A673 (cell line): Measurements from ENCODE around the gene NPVF. TPM values are rescaled to one million over a fixed set of nuclear protein-coding genes. Genes with fewer than 3 reads are reported as not detected.

Experiments
- BruUV-seq: library from RNA; stranded (reverse); fragments of 400-500 nt; replicated peaks from 2 replicates; lab custom pipeline; 2021; lab: Mats Ljungman, UMichigan
- CTCF ChIA-PET: fragments of 300-600 bp; sonication (Branson Sonifier 250); formaldehyde crosslinking; loops from one replicate; lab custom pipeline; 2022; ENCODE audit warnings: antibody characterized with exemption; lab: Charles Lee
- POLR2A ChIA-PET: fragments of 300-600 bp; sonication (Branson Sonifier 250); formaldehyde crosslinking; loops from one replicate; lab custom pipeline; 2022; ENCODE audit warnings: antibody characterized with exemption; ENCODE audit not compliant: low non-redundant PET; lab: Charles Lee
- DNase-seq: peaks from one replicate; pipeline ENCODE4 v3.0.0-alpha.2; 2015; ENCODE audit warnings: low spot score
- H3K27ac ChIP-seq: fragments of 200-600 bp; sonication (generic); 2 replicates; pipeline ENCODE4 v1.5.1; 2016; ENCODE audit warnings: mixed run types, low read depth, mild to moderate bottlenecking, mixed read lengths, antibody characterized with exemption, low read length; ENCODE audit not compliant: poor library complexity, severe bottlenecking
- H3K27me3 ChIP-seq: fragments of 200-600 bp; sonication (generic); replicated peaks from 2 replicates; pipeline ENCODE4 v1.6.1; 2017; ENCODE audit warnings: mixed run types, low read depth, mild to moderate bottlenecking, mixed read lengths, antibody characterized with exemption, low read length; ENCODE audit not compliant: insufficient read depth, poor library complexity
- H3K36me3 ChIP-seq: fragments of 200-600 bp; sonication (generic); 2 replicates; pipeline ENCODE4 v1.6.1; 2016; ENCODE audit warnings: mixed run types, mild to moderate bottlenecking, mixed read lengths, antibody characterized with exemption, low read length; ENCODE audit not compliant: insufficient read depth, poor library complexity, severe bottlenecking
- H3K4me1 ChIP-seq: fragments of 200-600 bp; sonication (generic); 2 replicates; pipeline ENCODE4 v1.6.1; 2017; ENCODE audit warnings: mixed run types, mild to moderate bottlenecking, mixed read lengths, antibody characterized with exemption, low read length; ENCODE audit not compliant: insufficient read depth, poor library complexity, severe bottlenecking
- H3K4me3 ChIP-seq: fragments of 200-600 bp; sonication (generic); 2 replicates; pipeline ENCODE4 v1.5.1; 2016; ENCODE audit warnings: low read depth, mixed run types, mild to moderate bottlenecking, mixed read lengths, low read length; ENCODE audit not compliant: poor library complexity, severe bottlenecking
- H3K9me3 ChIP-seq: fragments of 200-600 bp; sonication (generic); 2 replicates; pipeline ENCODE4 v1.6.1; 2016; ENCODE audit warnings: mixed run types, low read depth, mild to moderate bottlenecking, mixed read lengths, antibody characterized with exemption, low read length; ENCODE audit not compliant: poor library complexity, severe bottlenecking
- EZH2 ChIP-seq: fragments of 200-600 bp; sonication (generic); IDR thresholded peaks from 2 replicates; pipeline ENCODE4 v1.6.1; 2017; ENCODE audit warnings: borderline replicate concordance, low read depth, mild to moderate bottlenecking, mixed read lengths, antibody characterized with exemption, low read length; ENCODE audit not compliant: poor library complexity, severe bottlenecking
- intact Hi-C: fragments of 100-400 bp; cut with micrococcal nuclease; formaldehyde crosslinking; loops from one replicate; pipeline ENCODE4 v1.10.0; 2022; ENCODE audit not compliant: unreplicated experiment
- total RNA-seq: library from RNA; stranded (reverse); gene quantifications from 2 replicates; pipeline ENCODE4 v1.2.3, GENCODE V29; 2021
- TF ChIP-seq, protein P1 (sequence below): fragments of 300-800, 200-600 bp; sonication (generic); conservative IDR thresholded peaks from 2 replicates; pipeline ENCODE4 v1.5.1; 2017; ENCODE audit warnings: low read depth, mild to moderate bottlenecking, antibody characterized with exemption, low read length, moderate library complexity, mixed read lengths

Gene NPVF
- total RNA-seq, 1 experiment from 2014 or later: not detected

DNA sequence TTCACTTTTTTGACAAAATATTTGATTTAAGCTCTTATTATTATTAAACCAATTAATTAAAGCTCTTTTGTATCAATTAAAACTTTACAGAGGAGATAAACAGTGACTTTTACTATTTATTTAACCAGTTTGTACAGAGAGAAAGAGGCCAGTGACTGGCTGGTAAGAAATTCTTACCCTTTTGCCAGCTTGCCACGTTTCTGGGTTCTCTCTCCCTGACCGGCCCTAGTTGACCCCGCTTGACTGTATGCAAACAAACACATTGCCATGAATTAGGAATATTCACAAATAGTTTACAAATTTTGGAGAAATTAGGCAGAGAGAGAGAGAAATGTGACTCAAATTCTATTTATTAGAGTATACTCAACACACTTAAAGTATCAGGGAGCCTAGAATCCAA, 36.2 kb downstream of the NPVF start:
- H3K27me3 ChIP-seq: no peaks in the 10 kb centered on the region
- H3K9me3 ChIP-seq: no peaks in the 10 kb centered on the region
- no TSS peak for BruUV-seq
- no peak overlapping the region for H3K27ac ChIP-seq
- H3K36me3 ChIP-seq: no peaks in the 10 kb centered on the region
- CTCF ChIA-PET: no interaction called here
- H3K4me1 ChIP-seq: no peaks in the 10 kb centered on the region
- intact Hi-C loops: no loop called here
- no peak for DNase-seq
- TF ChIP-seq, protein P1, sequence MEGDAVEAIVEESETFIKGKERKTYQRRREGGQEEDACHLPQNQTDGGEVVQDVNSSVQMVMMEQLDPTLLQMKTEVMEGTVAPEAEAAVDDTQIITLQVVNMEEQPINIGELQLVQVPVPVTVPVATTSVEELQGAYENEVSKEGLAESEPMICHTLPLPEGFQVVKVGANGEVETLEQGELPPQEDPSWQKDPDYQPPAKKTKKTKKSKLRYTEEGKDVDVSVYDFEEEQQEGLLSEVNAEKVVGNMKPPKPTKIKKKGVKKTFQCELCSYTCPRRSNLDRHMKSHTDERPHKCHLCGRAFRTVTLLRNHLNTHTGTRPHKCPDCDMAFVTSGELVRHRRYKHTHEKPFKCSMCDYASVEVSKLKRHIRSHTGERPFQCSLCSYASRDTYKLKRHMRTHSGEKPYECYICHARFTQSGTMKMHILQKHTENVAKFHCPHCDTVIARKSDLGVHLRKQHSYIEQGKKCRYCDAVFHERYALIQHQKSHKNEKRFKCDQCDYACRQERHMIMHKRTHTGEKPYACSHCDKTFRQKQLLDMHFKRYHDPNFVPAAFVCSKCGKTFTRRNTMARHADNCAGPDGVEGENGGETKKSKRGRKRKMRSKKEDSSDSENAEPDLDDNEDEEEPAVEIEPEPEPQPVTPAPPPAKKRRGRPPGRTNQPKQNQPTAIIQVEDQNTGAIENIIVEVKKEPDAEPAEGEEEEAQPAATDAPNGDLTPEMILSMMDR: no peak
- TF ChIP-seq EZH2: no peak
- POLR2A ChIA-PET: no interaction called here
- H3K4me3 ChIP-seq: no peak overlapping the region

DNA sequence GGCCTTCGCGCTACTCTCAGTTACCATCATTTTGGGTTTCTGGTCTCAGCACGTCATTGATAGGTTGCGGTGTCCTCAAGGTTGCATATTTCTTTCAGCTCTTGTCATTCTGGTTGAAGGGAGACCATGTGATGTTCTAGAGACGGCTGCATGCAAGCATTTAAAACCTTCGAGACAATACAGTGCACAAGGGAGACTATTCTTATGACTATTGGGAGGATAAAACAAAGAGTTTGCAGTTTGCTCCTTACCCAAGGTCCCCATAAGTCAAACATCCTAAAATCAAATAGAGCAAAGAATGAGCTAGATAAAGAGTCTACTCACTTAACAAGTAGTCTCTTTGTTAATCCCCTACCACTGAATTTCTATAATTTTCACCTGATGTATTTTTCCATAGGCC, 39.1 kb downstream of the NPVF start:
- ChIA-PET POLR2A (no interaction called here), CTCF (no interaction called here)
- H3K4me1 ChIP-seq: no peaks in the 10 kb centered on the region
- intact Hi-C loops: no loop called here
- TF ChIP-seq, protein P1: no peak
- TF ChIP-seq EZH2: no peak
- BruUV-seq: no TSS peak
- H3K36me3 ChIP-seq: no peaks in the 10 kb centered on the region
- H3K9me3 ChIP-seq: no peaks in the 10 kb centered on the region
- no peak overlapping the region for H3K27ac ChIP-seq
- no peaks in the 10 kb centered on the region for H3K27me3 ChIP-seq
- no peak for DNase-seq
- H3K4me3 ChIP-seq: no peak overlapping the region

DNA sequence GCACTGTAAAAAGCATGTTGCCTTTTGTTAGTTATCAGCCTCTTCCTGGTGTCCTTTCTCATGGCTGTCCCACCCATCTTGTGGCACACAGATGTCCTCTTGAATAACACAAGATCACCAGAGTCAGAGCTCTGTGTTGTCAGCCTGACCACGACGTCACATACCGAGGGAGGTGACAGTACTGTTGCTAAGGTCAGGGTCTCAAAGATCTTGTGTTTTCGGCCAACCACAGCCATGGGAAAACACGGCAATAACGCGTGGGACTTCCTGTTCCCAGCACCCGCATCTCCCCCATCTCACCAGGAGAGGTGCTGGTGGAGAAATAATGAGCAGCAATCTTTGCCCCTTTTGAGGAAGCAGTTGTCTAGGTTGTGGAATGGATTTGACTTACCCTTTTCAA, 40.4 kb downstream of the NPVF start:
- no TSS peak for BruUV-seq
- CTCF ChIA-PET: no interaction called here
- TF ChIP-seq, protein P1: 0 out of 2 replicates have a peak, but pooled peaks have one; percentile 12
- TF ChIP-seq EZH2: no peak

More for the DNA sequence above, 40.4 kb downstream of the NPVF start:
- Histone ChIP-seq H3K9me3 (no peaks in the 10 kb centered on the region), H3K4me3 (no peak overlapping the region), H3K27ac (no peak overlapping the region), H3K36me3 (no peaks in the 10 kb centered on the region), H3K4me1 (no peaks in the 10 kb centered on the region), H3K27me3 (no peaks in the 10 kb centered on the region)
- intact Hi-C loops: no loop called here
- DNase-seq: no peak
- POLR2A ChIA-PET: no interaction called here
